HepG2 (cell line): ENCODE measurements around the gene NT5C. TPM values are rescaled to one million over a fixed set of nuclear protein-coding genes. Genes with fewer than 3 reads are reported as not detected.

Experiments used
- DR1 ChIP-seq: sonication (generic); formaldehyde crosslinking; IDR thresholded peaks from 2 replicates; pipeline ENCODE4 v1.8.0; 2021; ENCODE audit warnings: mild to moderate bottlenecking, missing genetic modification reagents, inconsistent platforms
- HOXA3 ChIP-seq: sonication (generic); formaldehyde crosslinking; IDR thresholded peaks from 2 replicates; pipeline ENCODE4 v1.5.0; 2020; ENCODE audit warnings: missing genetic modification reagents
- IKZF4 ChIP-seq: sonication (generic); formaldehyde crosslinking; IDR thresholded peaks from 2 replicates; pipeline ENCODE4 v1.5.1; 2020; ENCODE audit warnings: borderline replicate concordance, mild to moderate bottlenecking, low read depth, missing genetic modification reagents; ENCODE audit errors: not compliant biosample characterization
- ZNF678 ChIP-seq: sonication (generic); formaldehyde crosslinking; IDR thresholded peaks from 2 replicates; pipeline ENCODE4 v1.4.0; 2020; ENCODE audit warnings: mild to moderate bottlenecking, missing genetic modification reagents
- ZSCAN29 ChIP-seq: sonication (generic); formaldehyde crosslinking; conservative IDR thresholded peaks from 2 replicates; pipeline ENCODE4 v1.4.0; 2020; ENCODE audit warnings: mild to moderate bottlenecking, missing genetic modification reagents
- polyA plus RNA-seq, 8 experiments: library from polyadenylated mRNA; depleted of rRNA in 3 of 8; stranded (reverse) in 7 of 8; unstranded in 1 of 8; fragments of >200 nt; fragmentation: Illumina TruSeq in 4 of 8; extraction: Trizol in 4 of 8; gene quantifications; 2 replicates each; pipeline versions ENCODE4 v1.2.1 to v1.2.3, GENCODE V29; 2011 to 2016; ENCODE audit warnings: low read depth in 4 of 8, missing spikeins in 1 of 8, mixed read lengths in 1 of 8; ENCODE audit not compliant: insufficient read depth in 1 of 8
- total RNA-seq, 5 experiments: library from RNA; depleted of rRNA; stranded (reverse); fragments of >200 nt; fragmentation: Illumina TruSeq; extraction: Trizol; gene quantifications; 2 replicates each; pipeline ENCODE4 v1.2.3, GENCODE V29; 2016; ENCODE audit warnings: low read depth in 1 of 5
- TF ChIP-seq, protein P1 (sequence below): sonication (generic); formaldehyde crosslinking; IDR thresholded peaks from 2 replicates; pipeline ENCODE4 v1.5.1; 2020; ENCODE audit warnings: mild to moderate bottlenecking, moderate library complexity, missing genetic modification reagents
- TF ChIP-seq, protein P2 (sequence below): IDR thresholded peaks from 2 replicates; pipeline ENCODE4 v1.6.1; 2016; ENCODE audit warnings: missing compliant biosample characterization, missing genetic modification reagents, borderline replicate concordance
- TF ChIP-seq, protein P3 (sequence below): sonication (generic); formaldehyde crosslinking; IDR thresholded peaks from 2 replicates; pipeline ENCODE4 v1.8.0; 2022; ENCODE audit warnings: mild to moderate bottlenecking, missing genetic modification reagents, moderate library complexity
- TF ChIP-seq, protein P4 (sequence below): sonication (generic); formaldehyde crosslinking; IDR thresholded peaks from 2 replicates; pipeline ENCODE4 v1.9.0; 2021; ENCODE audit warnings: missing genetic modification reagents, borderline replicate concordance
- TF ChIP-seq, protein P5 (sequence below): sonication (generic); formaldehyde crosslinking; IDR thresholded peaks from 2 replicates; pipeline ENCODE4 v1.4.0; 2020; ENCODE audit warnings: mild to moderate bottlenecking, missing genetic modification reagents
- TF ChIP-seq, protein P6 (sequence below): sonication (generic); formaldehyde crosslinking; IDR thresholded peaks from 2 replicates; pipeline ENCODE4 v1.5.0; 2020; ENCODE audit warnings: missing genetic modification reagents, mild to moderate bottlenecking, borderline replicate concordance

NT5C gene
- total and polyA plus RNA-seq, 2 of the 13 experiments (the other 11 are each of a cell fraction or from before 2014, with no cell fraction given), result 42.8 to 48.6 TPM

DNA sequence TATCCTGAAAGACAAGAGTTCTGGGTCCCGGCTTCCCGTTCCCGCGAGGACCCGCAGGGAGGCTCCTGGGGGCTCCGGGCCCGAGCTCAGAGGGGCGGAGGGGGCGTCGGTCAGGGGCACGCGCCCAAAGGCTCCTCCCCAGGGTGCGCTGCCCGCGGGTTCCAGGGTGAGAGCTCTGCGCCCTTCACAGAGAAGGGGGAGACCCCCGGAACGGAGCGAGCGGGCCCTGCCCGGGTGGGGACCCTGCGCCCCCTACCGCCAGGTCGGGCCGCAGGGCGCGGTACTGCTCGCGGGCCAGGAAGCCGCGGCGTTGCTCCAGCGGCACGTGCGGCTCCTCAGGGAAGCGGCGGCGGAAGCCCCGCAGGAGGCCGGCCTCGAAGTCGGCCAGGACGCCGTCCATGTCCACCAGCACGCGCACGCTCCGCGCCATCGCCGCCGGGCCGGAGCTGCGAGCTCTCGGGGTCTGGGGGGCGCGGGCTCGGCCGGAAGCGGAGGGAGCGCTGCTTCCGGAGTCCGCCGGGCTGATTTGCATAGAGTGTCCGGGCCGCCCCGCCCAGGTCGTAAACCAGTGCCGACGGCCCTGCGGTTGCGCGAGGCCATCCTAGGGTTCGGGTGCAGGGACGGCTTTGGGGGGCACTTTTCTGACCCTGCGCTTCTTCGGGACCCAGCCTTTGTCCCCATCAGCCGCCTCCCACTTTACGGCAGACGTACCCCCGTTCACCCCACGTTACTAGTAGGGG is at the start of gene NT5C (continued):
- TF ChIP-seq, protein P1, sequence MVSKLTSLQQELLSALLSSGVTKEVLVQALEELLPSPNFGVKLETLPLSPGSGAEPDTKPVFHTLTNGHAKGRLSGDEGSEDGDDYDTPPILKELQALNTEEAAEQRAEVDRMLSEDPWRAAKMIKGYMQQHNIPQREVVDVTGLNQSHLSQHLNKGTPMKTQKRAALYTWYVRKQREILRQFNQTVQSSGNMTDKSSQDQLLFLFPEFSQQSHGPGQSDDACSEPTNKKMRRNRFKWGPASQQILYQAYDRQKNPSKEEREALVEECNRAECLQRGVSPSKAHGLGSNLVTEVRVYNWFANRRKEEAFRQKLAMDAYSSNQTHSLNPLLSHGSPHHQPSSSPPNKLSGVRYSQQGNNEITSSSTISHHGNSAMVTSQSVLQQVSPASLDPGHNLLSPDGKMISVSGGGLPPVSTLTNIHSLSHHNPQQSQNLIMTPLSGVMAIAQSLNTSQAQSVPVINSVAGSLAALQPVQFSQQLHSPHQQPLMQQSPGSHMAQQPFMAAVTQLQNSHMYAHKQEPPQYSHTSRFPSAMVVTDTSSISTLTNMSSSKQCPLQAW (CRISPR knock-in tag), result no peak; the same call in 1 of the 2 replicates
- peak; percentile 58 for TF ChIP-seq IKZF4
- TF ChIP-seq, protein P2, sequence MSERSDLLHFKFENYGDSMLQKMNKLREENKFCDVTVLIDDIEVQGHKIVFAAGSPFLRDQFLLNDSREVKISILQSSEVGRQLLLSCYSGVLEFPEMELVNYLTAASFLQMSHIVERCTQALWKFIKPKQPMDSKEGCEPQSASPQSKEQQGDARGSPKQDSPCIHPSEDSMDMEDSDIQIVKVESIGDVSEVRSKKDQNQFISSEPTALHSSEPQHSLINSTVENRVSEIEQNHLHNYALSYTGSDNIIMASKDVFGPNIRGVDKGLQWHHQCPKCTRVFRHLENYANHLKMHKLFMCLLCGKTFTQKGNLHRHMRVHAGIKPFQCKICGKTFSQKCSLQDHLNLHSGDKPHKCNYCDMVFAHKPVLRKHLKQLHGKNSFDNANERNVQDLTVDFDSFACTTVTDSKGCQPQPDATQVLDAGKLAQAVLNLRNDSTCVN (CRISPR knock-in tag), result peak; percentile 20; the same call in 1 of the 2 replicates
- TF ChIP-seq, protein P3, sequence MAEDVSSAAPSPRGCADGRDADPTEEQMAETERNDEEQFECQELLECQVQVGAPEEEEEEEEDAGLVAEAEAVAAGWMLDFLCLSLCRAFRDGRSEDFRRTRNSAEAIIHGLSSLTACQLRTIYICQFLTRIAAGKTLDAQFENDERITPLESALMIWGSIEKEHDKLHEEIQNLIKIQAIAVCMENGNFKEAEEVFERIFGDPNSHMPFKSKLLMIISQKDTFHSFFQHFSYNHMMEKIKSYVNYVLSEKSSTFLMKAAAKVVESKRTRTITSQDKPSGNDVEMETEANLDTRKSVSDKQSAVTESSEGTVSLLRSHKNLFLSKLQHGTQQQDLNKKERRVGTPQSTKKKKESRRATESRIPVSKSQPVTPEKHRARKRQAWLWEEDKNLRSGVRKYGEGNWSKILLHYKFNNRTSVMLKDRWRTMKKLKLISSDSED (CRISPR knock-in tag), result no peak
- TF ChIP-seq, protein P4, sequence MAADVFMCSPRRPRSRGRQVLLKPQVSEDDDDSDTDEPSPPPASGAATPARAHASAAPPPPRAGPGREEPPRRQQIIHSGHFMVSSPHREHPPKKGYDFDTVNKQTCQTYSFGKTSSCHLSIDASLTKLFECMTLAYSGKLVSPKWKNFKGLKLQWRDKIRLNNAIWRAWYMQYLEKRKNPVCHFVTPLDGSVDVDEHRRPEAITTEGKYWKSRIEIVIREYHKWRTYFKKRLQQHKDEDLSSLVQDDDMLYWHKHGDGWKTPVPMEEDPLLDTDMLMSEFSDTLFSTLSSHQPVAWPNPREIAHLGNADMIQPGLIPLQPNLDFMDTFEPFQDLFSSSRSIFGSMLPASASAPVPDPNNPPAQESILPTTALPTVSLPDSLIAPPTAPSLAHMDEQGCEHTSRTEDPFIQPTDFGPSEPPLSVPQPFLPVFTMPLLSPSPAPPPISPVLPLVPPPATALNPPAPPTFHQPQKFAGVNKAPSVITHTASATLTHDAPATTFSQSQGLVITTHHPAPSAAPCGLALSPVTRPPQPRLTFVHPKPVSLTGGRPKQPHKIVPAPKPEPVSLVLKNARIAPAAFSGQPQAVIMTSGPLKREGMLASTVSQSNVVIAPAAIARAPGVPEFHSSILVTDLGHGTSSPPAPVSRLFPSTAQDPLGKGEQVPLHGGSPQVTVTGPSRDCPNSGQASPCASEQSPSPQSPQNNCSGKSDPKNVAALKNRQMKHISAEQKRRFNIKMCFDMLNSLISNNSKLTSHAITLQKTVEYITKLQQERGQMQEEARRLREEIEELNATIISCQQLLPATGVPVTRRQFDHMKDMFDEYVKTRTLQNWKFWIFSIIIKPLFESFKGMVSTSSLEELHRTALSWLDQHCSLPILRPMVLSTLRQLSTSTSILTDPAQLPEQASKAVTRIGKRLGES (CRISPR knock-in tag), result no peak
- no peak; the same call in 1 of the 2 replicates for TF ChIP-seq DR1 (CRISPR knock-in tag)
- peak; percentile 85 for TF ChIP-seq HOXA3 (CRISPR knock-in tag)
- peak; percentile 14; the same call in 1 of the 2 replicates for TF ChIP-seq ZSCAN29 (CRISPR knock-in tag)
- peak; percentile 85 for TF ChIP-seq ZNF678 (CRISPR knock-in tag)
- TF ChIP-seq, protein P5, sequence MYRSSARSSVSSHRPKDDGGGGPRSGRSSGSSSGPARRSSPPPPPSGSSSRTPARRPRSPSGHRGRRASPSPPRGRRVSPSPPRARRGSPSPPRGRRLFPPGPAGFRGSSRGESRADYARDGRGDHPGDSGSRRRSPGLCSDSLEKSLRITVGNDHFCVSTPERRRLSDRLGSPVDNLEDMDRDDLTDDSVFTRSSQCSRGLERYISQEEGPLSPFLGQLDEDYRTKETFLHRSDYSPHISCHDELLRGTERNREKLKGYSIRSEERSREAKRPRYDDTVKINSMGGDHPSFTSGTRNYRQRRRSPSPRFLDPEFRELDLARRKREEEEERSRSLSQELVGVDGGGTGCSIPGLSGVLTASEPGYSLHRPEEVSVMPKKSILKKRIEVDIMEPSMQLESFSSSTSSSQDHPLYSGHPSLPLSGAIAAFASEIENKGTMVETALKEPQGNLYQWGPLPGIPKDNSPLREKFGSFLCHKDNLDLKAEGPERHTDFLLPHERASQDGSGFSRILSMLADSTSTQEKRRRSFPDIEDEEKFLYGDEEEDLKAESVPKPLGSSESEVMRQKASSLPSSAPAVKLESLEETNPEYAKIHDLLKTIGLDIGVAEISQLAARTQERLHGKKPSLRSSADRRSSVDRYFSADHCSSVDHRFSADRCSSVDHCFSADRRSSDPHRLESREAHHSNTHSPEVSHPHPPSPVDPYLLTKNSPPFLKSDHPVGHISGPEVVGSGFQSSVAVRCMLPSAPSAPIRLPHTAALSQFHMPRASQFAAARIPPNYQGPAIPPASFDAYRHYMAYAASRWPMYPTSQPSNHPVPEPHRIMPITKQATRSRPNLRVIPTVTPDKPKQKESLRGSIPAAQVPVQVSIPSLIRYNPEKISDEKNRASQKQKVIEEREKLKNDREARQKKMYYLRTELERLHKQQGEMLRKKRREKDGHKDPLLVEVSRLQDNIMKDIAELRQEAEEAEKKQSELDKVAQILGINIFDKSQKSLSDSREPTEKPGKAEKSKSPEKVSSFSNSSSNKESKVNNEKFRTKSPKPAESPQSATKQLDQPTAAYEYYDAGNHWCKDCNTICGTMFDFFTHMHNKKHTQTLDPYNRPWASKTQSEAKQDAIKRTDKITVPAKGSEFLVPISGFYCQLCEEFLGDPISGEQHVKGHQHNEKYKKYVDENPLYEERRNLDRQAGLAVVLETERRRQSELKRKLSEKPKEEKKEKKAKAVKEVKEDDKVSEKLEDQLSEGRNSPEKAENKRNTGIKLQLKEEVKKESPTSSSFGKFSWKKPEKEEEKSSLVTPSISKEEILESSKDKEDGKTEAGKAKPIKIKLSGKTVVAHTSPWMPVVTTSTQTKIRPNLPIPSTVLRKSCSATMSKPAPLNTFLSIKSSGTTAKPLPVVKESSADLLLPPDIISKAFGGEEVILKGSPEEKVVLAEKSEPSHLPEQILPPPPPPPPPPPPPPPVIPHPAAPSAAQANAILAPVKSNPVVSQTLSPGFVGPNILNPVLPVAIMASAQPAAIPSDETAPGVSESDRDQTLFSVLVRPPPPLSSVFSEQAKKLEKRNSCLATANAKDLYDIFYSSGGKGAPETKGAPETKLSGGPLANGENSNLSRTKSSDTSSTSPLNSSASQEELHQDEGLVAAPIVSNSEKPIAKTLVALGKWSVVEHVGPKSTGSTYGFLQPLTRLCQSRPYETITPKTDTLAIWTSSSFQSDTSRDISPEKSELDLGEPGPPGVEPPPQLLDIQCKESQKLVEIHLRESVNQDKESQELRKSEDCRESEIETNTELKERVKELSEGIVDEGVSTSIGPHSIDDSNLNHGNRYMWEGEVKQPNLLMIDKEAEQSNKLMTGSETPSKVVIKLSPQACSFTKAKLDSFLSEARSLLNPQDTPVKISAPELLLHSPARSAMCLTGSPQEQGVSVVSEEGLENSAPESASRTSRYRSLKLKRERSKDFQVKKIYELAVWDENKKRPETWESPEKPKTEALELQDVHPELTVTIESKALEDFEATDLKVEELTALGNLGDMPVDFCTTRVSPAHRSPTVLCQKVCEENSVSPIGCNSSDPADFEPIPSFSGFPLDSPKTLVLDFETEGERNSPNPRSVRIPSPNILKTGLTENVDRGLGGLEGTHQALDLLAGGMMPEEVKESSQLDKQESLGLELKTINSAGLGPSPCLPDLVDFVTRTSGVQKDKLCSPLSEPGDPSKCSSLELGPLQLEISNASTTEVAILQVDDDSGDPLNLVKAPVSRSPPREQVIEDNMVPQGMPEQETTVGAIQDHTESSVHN (CRISPR knock-in tag), result no peak; the same call in 1 of the 2 replicates
- TF ChIP-seq, protein P6, sequence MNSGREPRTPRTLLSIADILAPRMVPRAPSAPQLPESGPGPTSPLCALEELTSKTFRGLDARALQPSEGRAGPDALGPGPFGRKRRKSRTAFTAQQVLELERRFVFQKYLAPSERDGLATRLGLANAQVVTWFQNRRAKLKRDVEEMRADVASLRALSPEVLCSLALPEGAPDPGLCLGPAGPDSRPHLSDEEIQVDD (CRISPR knock-in tag), result peak; percentile 84
